ENCODE measurements around the gene FNDC3A.

The FNDC3A gene, protein sequence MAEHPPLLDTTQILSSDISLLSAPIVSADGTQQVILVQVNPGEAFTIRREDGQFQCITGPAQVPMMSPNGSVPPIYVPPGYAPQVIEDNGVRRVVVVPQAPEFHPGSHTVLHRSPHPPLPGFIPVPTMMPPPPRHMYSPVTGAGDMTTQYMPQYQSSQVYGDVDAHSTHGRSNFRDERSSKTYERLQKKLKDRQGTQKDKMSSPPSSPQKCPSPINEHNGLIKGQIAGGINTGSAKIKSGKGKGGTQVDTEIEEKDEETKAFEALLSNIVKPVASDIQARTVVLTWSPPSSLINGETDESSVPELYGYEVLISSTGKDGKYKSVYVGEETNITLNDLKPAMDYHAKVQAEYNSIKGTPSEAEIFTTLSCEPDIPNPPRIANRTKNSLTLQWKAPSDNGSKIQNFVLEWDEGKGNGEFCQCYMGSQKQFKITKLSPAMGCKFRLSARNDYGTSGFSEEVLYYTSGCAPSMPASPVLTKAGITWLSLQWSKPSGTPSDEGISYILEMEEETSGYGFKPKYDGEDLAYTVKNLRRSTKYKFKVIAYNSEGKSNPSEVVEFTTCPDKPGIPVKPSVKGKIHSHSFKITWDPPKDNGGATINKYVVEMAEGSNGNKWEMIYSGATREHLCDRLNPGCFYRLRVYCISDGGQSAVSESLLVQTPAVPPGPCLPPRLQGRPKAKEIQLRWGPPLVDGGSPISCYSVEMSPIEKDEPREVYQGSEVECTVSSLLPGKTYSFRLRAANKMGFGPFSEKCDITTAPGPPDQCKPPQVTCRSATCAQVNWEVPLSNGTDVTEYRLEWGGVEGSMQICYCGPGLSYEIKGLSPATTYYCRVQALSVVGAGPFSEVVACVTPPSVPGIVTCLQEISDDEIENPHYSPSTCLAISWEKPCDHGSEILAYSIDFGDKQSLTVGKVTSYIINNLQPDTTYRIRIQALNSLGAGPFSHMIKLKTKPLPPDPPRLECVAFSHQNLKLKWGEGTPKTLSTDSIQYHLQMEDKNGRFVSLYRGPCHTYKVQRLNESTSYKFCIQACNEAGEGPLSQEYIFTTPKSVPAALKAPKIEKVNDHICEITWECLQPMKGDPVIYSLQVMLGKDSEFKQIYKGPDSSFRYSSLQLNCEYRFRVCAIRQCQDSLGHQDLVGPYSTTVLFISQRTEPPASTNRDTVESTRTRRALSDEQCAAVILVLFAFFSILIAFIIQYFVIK

GRCh38 chr13:48975856-48976575 lies at the start of gene FNDC3A:
Gene FNDC3A (plus strand): TSS chr13:48975912. CDS start chr13:49006191, 30,279 bp downstream.
- peak; percentile 88 for DNase-seq

DNA sequence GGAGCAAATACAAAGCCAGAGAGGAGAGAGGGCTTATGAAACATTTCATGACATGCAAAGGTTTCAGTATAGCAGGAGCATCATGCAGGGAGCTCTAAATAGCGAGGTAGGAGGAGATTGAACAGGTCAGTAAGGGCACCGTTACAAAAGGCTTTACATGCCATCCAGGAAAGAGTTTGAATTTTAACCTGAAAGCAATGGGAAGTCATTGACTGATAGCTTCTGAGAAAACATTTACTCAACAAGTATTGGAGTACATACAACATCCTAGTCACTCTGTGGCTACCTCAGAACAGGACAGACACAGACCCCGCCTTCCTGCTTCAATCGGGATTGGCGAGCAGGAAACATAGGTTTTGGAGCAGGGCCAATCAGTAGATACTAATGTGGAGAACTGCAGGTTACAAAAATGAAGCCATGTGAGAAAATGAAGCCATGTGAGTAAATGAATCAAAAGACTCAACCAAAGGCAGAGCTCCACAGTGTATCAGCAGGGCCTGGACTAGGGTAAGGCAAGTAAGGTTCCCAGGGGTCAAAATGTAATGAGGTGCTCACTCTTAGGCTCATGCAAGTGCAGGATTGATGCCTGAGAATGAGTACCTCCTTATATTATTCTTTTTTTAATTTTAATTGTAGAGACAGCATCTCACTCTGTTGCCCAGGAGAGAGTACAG lies 46.8 kb upstream of the FNDC3A start:
- no peak for DNase-seq

- no peak for DNase-seq
These were observed 44.8 kb upstream of the FNDC3A start for GRCh38 chr13:48930918-48931317.

DNA sequence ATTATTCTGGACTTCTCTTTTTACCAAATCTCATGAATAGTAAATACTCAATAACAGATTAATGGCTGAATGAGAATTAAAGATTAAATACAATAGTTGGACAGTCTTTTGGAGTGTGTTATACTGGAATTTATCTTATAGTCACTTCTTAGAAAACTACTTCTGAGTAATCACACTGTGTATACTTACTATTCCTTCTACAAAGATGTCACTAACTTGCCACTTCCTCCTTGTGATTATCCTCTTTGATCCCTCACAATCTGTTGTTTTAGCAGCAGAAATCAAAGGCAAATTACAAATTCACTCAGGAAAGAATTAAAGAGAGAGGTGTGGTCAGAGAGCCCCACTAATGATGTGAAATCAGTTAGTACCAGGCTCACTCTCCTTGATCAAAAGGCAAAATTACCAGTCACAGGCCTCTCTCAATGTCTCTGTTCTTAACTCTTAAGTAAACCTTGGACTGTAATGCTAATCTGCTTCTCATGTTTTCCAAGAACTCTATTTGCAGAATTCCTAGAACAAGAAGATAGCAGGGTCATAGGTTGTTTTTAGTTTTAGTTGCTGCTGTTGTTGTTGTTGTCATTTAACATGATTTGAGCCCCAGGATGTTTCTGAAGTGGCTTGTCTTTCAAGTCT lies 37.3 kb upstream of the FNDC3A start:
- no peak for DNase-seq

DNA sequence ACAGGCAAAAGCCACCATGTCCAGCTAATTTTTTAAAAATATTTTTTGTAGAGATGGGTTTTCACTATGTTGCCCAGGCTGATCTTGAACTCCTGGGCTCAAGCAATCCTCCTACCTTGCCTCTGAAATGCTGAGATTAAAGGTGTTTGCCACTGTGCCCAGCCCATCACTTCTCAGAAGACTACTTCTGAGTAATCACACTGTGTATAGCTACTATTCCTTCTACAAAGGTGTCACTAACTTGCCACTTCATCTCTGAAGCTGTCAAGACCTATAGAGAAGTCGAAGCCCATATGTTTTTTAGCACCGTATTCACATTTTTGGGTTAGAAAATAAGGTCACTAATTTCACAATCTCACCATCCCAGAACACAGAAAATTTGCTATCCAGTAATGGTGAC lies 36.0 kb upstream of the FNDC3A start:
- no peak for DNase-seq

DNA sequence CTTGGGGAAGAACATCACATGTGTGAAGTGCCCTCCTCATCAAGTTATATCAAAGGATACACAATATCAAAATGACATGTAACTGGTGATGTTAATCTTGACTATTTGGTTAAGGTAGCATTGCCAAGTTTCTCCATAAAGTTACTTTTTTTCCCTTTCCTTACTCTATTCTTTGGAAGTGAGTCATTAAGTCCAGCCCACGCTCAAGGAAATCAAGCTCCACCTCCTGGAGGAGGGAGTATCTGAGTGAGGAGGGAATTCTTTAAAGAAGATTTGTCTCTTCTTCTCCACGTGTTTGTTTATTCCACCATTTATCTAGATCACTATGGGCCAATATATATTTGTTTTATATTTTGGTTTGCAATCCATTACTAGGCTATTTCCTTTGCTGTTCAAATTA lies 33.6 kb upstream of the FNDC3A start:
- DNase-seq = no peak

DNA sequence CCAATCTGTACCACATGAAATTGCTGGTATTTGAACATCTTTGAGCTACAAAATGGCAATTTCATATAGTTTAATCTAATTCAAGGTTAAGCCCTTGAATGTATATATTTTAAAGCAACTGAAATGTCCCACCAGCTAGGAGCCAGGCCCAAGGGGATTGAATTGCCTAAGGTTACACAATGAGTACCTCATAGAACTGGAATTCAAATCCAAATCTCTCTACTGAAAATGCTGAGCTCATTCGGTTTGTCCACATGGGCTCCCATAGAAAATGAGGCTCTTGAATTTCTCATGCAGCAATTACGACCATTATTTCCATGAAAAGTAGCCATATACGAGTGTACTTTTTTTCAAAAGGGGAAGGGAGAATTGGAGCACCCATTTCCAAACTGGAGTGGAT lies 31.5 kb upstream of the FNDC3A start:
- no peak for DNase-seq

DNA sequence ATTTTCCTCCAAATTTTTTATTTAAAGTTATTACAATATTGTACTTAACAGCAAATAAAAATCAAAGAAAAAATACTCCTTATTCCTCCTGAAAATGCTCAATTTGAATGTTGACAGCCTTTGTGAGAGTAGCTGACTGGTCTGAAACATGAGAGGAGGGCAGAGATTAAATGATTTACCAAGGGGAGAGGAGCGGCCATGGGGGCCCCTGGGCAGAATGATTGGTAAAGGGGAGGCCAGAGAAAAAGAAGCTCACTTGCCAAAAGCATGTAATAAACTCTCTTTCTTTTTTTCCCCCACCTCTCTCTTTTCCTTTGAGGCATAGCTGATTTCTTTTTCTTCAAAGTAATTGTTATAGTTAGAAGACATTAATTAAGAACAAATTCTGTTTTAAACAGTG lies 30.1 kb upstream of the FNDC3A start:
- no peak for DNase-seq

DNA sequence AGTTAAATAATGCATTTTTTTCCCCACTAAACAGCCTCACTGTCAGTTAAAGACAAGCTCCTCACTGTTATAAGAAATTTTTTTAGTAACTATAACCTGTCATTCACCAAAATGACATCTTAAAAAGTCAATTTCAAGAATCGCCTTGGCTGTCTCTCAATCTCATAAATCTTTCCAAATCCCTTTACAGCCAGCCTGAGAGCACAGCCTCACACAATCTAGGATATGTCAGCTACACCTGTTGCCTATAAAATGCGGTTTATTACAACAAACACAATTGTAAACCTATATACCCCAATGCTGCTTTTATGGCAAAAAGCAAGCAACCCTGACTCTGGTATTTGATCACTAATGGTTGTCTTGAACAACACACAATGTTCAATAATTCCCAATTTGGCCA lies 29.5 kb upstream of the FNDC3A start:
- no peak for DNase-seq

DNA sequence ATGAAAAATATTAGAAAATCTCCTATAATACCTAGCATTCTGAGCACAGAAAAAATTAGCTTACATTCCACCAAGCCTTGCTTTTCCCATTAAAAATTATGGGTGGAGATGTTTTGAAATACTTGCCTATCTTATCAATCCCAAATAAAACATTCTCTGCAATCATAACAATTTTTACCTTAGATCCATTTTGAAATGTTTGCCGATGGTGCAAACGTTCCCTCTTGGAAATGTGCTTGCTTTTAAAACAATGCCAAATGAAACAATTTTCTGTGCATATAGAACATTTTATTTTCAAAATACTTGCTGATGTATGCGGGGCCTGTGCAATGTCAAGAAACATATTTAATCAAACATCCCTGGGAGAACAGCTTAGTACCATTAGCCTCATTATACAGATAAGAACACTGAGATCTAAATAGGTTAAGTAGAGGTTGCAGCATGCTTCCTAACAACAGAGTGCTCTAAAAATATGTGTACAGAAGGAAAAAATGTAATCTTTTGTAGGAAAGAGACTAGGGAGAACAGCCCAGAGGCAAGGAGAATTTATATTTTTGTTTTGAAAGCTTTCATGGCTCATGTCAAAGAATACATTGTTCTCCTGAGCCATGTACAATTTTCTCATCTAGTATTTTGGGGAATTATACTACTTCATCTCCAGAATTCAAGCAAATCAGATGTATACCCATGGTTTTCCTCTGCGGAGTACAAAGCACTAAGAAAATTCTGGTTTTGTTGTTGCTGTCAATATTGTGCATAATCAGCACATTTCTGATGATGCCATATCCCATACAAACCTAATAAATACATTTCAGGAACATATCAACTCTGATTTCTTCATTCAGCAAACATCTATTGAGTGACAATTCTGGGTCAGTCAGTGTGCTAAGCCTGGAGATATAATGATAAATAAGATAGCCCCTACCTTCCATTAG lies 25.9 kb upstream of the FNDC3A start:
- DNase-seq = no peak

- no peak for DNase-seq
These were observed 25.2 kb upstream of the FNDC3A start for GRCh38 chr13:48950501-48950875.

DNA sequence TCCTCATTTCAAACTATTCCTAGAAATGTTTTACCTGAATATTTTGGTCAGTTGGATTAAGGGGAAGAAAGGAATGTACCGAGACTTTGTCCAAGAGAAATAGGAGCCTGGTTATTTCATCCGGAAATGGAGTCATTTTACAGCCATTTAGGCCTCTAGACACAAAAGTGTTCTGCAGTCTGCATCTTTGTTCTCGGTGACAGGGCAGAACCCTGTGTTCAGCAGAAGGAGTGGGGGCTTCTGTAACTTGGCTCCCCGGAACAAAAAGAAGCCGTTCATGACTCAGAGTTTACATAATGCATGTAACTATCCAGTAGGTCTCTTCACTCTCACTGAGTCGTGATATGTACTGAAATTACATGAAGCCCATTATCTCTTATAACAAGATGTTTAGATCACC lies 21.6 kb upstream of the FNDC3A start:
- DNase-seq = no peak

- DNase-seq = no peak
These were observed 20.2 kb upstream of the FNDC3A start for GRCh38 chr13:48955536-48955935.

DNA sequence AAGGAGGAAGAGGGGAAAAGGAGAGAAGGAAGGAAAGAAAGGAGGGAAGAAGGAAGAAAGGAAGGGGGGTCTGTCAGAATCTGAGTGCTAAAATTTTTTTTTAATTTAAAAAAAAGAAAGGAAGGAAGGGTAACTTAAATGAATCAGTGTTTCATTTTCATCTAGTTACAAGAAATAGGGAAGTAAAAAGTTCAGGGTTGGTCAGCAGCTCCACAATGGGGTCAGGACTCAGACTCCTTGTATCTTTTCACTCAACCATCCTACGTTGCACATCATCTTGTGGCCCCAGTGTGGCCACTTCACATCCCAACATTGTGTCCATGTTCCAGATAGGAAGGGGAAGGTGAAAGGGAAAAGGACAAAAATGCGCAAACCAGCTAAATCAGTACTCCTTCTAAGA lies 14.3 kb upstream of the FNDC3A start:
- DNase-seq = no peak

GRCh38 chr13:48962281-48962680 lies 13.4 kb upstream of the FNDC3A start:
- no peak for DNase-seq

- DNase-seq = no peak
These were observed 10.0 kb upstream of the FNDC3A start for GRCh38 chr13:48965736-48966135.

- no peak for DNase-seq
These were observed 6.0 kb upstream of the FNDC3A start for GRCh38 chr13:48969685-48970084.

DNA sequence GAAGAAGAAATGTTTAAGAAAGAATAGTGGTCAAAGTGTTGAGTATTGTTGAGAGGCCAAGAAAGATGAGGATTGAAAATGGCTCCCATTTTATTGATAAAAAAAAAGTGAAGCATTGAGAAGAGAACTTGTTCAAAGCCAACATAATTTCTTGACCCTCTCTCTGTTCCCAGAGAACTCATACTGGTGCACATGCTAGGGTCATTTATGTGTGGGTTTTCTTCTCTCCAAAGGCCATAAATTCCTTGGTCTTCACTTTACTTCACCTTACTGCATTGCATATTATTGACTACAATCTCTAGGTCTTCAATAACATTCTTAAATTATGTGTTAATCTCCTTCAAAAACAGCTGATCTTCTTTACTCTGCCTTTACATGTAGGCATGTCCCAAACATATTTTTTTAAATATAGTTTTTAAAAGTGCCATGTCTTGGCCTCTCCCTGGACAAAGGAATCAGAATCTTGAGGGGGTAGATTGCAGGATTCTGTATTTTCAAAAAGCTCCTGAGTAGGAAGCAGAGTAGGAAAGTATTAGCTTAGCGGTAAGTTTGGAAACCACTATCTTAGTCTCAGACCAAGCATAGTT lies 1.8 kb upstream of the FNDC3A start:
- no peak for DNase-seq

DNA sequence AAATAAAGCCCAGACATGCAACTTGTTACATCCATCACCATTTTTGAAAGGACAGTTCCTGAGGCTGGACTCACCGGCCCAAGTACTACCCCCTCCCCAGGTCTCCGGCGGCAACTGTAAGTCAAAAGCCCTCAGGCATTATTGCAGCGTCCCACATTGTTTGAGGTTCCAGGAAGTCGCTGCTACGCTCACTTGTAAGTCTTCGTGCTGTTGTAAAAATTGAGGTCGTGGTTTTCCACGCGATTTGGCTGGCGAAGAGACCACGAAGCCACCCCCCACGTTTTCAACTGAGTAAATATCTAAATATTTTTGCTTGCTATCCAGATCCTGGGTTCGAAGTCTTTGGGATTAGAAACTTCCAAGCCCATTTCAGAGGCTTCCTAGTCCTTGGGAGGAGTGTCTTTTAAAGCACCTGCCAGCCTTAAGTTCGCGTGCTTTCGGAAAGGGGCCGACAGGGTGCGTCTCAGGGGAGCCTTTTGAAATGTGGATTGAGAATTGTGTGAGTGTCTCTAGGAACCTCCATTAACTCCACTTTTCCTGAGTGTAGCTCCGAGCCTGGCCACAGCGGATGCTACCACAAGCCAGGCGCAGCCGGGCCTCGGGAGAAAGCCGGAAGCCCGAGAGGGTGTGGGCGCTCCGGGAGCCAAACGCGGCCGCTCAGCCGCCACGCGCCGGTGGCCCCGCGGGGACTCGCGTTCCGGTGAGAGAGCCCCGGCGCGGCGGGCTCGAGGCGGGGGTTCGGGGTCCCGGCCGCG lies 434 bp upstream of the FNDC3A start:
- peak; percentile 65 for DNase-seq

Measured in femur (tissue), 1 donor.